Thoracic aorta (tissue), 2 donors: ENCODE measurements around the gene KNTC1. TPM values are rescaled to one million over a fixed set of nuclear protein-coding genes. Genes with fewer than 3 reads are reported as not detected.

Experiments used
- ATAC-seq: fragments of 150-250 bp; one replicate; pipeline ENCODE4 v1.8.0; 2017; ENCODE audit warnings: low read depth; ENCODE audit not compliant: insufficient number of reproducible peaks, low FRiP score
- DNase-seq: peaks from one replicate; pipeline ENCODE4 v3.0.0-alpha.2; 2020; ENCODE audit warnings: low spot score
- H3K27ac ChIP-seq, 2 donors: fragments of 200-600 bp; sonication (generic); 1 replicate in 1 of 2; 2 replicates in 1 of 2; pipeline ENCODE4 v1.5.1; 2016; ENCODE audit warnings: mild to moderate bottlenecking in 2 of 2, moderate library complexity in 2 of 2
- H3K27me3 ChIP-seq: fragments of 200-600 bp; sonication (generic); replicated peaks from 2 replicates; pipeline ENCODE4 v1.6.0; 2016; ENCODE audit warnings: mild to moderate bottlenecking; ENCODE audit not compliant: insufficient read depth
- H3K36me3 ChIP-seq: fragments of 200-600 bp; sonication (generic); one replicate; pipeline ENCODE4 v1.5.1; 2016
- H3K4me1 ChIP-seq, 2 donors: fragments of 200-600 bp; sonication (generic); 1 replicate in 1 of 2; 2 replicates in 1 of 2; pipeline versions ENCODE4 v1.5.1 to v1.6.0; 2016; ENCODE audit warnings: low read depth in 2 of 2, mild to moderate bottlenecking in 1 of 2; ENCODE audit not compliant: control insufficient read depth in 1 of 2
- H3K4me3 ChIP-seq: fragments of 200-600 bp; sonication (generic); 2 replicates; pipeline ENCODE4 v1.5.1; 2016; ENCODE audit warnings: mild to moderate bottlenecking
- H3K9me3 ChIP-seq: fragments of 200-600 bp; sonication (generic); 2 replicates; pipeline ENCODE4 v1.5.1; 2016
- CTCF ChIP-seq: fragments of 200-600 bp; sonication (generic); IDR thresholded peaks from one replicate; pipeline ENCODE4 v1.5.1; 2019; ENCODE audit warnings: antibody characterized with exemption
- total RNA-seq, 2 donors: library from RNA; depleted of rRNA; stranded (reverse); fragments of >200 nt; gene quantifications; one replicate each; pipeline versions ENCODE4 v1.1.0 to v1.2.3, GENCODE V29; 2016

KNTC1 gene
- total RNA-seq, 2 donors from 2014 or later: 11.4 to 24.4 TPM

- peaks cover 12 to 37% of the 10 kb centered on the region in 2 donors for H3K4me1 ChIP-seq
- H3K36me3 ChIP-seq: peaks cover 5% of the 10 kb centered on the region
- no peak for TF ChIP-seq CTCF
- H3K9me3 ChIP-seq: no peaks in the 10 kb centered on the region
- H3K27ac ChIP-seq: peak overlapping the region; percentile 94 to 96
- peak; percentile 53 for ATAC-seq
- DNase-seq: peak; percentile 10
- H3K27me3 ChIP-seq: no peaks in the 10 kb centered on the region
- peak overlapping the region; percentile 91 for H3K4me3 ChIP-seq
Measured at GRCh38 chr12:122499991-122500684, 26.9 kb upstream of the KNTC1 start.

- H3K27me3 ChIP-seq: no peaks in the 10 kb centered on the region
- ATAC-seq: peak; percentile 95
- H3K4me1 ChIP-seq: peaks cover 11 to 37% of the 10 kb centered on the region in 2 donors
- no peak for TF ChIP-seq CTCF
- H3K9me3 ChIP-seq: no peaks in the 10 kb centered on the region
- peak within 1 kb of the TSS; percentile 91 for H3K4me3 ChIP-seq
- DNase-seq: peak; percentile 82
- H3K36me3 ChIP-seq: peaks cover 10% of the 10 kb centered on the region
- H3K27ac ChIP-seq: peak within 1 kb of the TSS; percentile 94 to 96
Measured at GRCh38 chr12:122500685-122501488, 26.2 kb upstream of the KNTC1 start, which contains the start of gene ZCCHC8. TSS of gene ZCCHC8 (minus strand) at chr12:122500932. CDS start at chr12:122500840, 92 bp downstream.

- ATAC-seq (no peak), DNase-seq (no peak)
- Histone ChIP-seq H3K9me3 (no peaks in the 10 kb centered on the region), H3K4me3 (peak overlapping the region; percentile 91), H3K4me1 (peaks cover 8 to 35% of the 10 kb centered on the region in 2 donors), H3K27me3 (no peaks in the 10 kb centered on the region), H3K27ac (peak overlapping the region; percentile 94 to 96), H3K36me3 (peaks cover 16% of the 10 kb centered on the region)
- TF ChIP-seq CTCF: no peak
Measured at GRCh38 chr12:122501489-122501989, 25.5 kb upstream of the KNTC1 start.

GRCh38 chr12:122503147-122503751 is 23.8 kb upstream of the KNTC1 start:
- peaks cover 32% of the 10 kb centered on the region for H3K36me3 ChIP-seq
- no peak overlapping the region for H3K27ac ChIP-seq
- ATAC-seq: no peak
- H3K4me3 ChIP-seq: no peak overlapping the region
- no peak for TF ChIP-seq CTCF
- DNase-seq: no peak
- H3K9me3 ChIP-seq: no peaks in the 10 kb centered on the region
- H3K4me1 ChIP-seq: peaks cover 3 to 18% of the 10 kb centered on the region in 2 donors
- no peaks in the 10 kb centered on the region for H3K27me3 ChIP-seq
